ENCODE results near the gene MED8.

MED8 gene

DNA sequence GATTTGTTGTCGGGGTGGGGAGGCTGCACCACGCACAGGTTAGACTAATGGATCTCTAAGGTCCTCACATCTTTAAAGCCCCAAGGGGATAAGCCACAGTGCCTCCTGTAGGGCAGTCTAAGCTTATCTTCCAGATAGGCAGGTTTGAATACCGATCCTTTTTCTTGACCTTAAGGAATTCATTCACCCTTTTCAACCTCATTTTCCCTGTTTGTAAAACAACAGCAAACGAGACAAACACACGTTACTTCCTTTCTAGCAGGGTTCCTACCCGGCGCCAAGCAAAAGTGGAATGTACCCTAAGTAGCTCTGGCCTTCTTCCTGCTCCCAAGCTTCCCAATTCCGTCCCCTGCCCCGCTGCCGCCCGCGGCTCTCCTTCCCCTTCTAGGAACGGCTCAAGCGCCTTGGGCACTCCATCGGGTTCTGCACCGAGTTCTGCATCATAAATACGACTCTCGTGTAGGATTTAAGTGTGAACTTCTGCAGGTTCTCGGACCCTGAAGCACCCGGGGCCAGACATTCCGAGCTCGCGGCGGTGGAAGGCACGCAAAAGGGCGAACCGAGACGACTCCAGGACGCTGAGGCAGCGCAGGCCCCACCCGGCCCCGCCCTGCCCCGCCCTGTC, 31.4 kb downstream of the MED8 start:
- no peak for DNase-seq

DNA sequence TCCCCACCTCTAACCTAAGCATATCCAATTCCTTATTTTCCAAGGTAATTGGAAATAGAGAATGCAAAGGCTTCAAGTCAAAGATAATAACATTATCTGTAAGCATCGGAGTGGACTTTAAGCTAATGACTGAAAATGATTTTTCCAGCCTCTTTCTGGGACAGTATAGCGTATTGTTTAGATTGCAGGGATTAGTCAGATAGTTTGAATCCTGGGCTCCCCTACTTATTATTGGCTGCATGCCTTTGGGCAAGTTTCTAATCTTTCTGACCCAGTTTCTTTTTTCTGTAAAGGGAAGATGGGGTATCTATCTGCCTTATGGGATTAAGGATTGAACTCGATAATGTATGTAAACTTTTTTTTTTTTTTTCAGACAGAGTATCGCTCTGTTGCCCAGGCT, 32.3 kb downstream of the MED8 start:
- no peak for DNase-seq

DNA sequence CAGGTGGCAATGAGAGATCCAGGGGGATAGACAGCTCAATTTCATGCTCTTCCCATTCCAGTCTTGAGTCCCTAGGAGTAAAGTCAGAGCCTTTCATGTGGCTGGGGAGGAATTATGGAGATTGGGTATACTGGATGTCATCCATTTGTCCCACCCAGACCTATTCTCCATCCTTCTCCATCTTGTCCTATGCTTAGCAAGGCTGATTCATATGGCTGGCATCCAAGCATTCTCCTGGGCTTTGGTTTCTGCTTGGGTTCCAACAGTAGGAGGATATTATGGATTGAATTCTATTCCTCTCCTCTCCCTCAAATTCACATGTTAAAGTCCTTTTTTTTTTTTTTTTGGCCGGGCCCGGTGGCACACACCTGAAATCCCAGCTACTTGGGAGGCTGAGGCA, 34.7 kb downstream of the MED8 start:
- no peak for DNase-seq

DNA sequence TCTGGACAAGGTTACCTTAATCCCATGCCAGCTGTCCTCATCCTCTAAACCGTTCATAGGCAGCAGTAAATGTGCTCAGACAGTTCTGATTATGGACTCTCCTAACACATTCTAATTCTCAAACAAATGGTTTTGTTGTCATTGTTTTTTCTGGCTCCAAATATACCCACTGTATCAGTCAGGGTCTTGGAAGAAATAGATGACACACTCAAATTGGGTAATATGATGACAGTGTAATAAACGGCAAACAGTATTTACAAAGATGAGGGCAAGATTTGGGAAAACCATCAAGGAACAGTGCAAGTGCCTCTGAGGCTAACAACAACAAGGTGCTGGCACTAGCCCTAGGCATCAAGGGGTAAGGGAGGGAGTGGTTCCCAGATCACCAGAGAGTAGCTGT, 35.1 kb downstream of the MED8 start:
- DNase-seq, result no peak

DNA sequence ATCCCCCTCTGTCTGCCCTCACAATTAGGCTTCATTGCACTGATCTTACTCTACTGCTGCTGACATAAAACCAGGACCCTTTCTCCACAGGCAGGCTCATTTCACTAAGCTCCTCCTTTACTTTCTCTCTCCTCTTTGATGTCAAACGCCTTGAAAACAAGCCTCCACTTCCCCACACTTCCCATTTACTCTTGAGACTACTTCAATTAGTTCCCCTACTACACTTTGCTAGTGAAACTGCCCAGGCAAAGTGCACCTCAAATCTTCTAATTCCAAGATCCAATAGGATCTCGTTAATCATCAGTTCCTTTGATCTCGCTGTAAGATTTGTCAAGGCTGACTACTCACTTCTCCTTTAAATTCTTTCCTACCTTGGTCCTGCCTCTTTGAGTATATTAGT, 36.7 kb downstream of the MED8 start:
- DNase-seq, result no peak

DNA sequence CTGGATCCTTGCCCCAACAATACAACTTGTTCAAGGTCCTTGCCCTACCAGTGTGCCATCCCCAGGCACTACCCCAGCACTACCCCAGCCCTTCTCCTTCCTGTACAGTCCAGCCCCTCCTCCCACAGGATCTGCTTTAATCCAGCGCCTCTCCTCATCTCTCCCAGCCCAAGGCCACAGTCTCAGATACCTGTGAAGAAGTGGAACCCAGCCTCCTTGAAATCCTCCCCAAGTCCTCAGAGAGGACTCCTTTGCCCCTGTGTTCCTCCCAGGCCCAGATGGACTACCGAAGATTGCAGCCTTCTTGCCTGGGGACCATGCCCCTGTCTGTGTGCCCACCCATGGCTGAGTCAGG, 37.3 kb downstream of the MED8 start:
- no peak for DNase-seq

DNA sequence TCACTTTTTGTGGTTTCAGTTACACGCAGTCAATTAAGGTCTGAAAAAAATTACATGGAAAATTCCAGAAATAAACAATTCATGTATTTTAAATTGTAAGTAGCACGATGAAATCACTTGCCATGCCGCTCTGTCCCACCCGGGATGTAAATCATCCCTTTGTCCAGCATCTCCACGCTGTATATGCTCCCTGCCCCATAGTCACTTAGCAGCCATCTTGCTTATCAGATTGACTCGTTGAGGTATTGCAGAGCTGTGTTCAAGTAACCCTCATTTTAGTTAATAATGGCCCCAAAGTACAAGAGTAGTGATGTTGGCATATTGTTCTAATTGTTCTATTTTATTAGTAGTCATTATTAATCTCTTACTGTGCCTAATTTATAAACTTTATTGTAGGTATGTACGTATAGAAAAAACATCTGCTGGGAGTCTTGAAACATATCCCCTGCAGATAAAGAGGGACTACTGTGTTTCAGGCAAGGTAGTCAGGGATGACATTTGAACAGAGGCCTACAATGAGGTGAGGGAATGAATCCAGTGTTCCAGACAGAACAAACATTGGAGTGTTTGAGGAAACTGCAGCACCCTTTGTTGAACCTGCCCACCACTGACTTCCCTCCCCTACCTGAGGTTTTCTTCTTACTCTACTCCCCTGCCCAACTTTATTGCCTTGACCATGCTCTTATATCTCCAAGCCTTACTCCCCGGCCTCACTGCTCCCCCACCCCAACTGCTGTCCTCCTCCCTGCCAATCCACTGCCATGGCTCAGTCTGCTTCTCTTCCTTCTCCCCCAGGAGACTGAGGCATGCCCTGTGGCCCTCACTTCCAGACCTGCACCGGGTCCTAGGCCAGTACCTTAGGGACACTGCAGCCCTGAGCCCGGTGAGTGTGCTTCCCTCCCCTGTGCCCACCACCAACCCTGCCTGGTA, 37.9 kb downstream of the MED8 start:
- no peak for DNase-seq

DNA sequence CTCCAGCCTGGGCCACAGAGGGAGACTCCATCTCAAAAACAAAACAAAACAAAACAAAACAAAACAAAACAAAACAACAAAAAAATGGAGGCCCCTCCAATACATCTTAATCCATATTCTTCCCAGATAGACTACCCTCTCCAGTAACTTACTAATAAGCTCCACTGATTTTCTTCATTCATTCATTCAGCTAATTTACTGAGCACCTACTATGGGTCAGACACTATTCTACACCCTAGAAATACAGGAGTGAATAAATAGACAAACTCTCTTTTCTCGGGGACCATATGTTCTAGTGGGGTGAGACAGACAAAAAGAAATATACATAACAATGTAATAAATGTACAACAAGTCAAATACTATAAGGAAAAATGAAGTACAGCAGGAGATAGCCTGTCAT, 38.6 kb downstream of the MED8 start:
- DNase-seq, result no peak

DNA sequence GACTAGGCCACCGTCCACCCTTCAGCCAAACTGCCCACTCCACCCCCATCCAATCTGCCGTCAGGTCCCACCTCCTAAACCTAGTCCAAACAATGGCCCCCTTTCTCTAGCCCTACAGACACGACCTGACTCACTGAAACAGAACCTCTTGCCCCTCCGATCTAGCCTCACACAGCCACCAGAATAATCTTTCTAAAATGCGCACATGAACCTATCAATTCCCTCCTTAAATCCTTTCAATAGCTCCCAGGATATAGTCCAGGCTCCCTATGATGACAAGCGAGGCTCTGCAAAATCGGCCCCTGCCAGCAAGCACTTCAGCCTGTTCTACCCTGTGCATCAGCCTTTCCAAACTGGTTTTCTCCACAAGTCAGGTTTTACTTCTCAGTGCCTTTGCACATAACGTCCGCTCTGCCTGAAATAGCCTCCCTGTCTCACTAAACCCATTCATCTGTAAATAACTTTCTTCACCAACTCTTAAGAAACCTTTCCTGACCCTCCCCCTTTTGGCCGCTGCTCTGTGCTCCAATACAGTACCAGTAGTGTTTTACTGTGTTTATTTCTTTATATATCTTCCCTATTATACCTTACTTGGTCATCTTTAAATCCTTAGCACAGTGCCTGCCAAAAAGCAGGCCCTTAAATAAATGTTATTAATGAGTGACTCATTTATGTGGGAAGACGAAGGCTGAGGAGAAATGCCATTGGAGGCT, 39.9 kb downstream of the MED8 start:
- DNase-seq, result no peak

DNA sequence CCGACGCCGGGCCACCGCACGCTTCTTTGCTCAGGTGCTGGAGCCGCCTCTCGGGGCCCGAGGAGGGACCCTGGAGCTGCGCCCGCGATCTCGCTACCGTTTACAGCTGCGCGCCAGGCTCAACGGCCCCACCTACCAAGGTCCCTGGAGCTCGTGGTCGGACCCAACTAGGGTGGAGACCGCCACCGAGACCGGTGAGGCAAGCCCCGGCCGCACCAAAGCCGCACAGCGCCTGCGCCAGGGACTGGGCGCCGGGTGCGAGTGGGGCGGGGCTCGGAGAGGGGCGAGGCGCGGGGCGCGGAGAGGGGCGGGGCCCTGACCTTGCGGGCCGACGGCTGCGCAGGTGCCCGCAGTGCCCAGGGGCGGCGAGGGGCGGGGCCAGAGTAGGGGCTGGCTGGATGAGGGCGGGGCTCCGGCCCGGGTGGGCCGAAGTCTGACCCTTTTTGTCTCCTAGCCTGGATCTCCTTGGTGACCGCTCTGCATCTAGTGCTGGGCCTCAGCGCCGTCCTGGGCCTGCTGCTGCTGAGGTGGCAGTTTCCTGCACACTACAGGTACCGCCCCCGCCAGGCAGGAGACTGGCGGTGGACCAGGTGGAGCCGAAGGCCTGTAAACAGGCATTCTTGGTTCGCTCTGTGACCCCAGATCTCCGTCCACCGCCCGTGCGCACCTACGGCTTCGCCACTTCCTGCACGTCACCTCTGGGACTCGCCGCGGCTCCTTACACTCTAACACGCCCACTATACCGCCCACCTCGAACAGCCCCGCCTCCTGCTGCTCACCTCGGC, 40.6 kb downstream of the MED8 start:
- peak; percentile 40 for DNase-seq

DNA sequence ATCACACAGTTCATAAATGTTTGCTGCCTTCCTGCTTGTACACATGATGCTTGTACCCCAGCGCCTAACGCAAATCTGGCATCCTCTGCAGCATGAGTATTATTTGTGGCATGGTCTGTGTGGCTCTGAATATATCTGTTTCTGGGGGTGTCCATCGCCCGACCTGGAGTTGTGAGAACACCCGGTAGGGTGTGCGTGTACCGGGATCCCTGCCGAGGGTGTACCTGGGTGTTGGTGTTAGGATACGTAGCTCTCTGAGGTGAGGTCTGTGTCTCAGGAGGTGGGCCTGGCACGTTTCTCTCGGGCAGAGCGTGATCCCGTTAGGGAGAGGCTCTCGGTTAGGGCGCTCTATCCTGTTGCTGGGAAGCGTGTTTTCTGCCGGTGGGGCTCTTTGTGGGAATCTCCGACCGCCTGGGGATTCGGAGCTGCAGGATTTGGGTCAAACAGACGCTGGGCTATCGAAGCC, 41.2 kb downstream of the MED8 start:
- DNase-seq, result no peak

DNA sequence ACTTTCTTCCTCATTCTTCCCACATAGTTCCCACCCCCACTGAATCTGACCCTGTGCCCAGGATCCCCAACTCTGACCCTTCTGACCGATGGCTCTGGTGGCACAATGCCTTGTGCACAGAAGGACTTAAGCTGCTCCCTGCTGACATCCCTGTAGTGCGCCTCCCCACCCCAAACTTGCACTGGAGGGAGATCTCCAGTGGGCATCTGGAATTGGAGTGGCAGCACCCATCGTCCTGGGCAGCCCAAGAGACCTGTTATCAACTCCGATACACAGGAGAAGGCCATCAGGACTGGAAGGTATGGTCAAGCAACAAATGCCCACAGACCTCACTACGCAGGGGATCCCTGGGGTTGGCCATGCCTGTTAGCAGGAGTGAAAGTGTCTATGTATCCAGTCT, 43.0 kb downstream of the MED8 start:
- no peak for DNase-seq

DNA sequence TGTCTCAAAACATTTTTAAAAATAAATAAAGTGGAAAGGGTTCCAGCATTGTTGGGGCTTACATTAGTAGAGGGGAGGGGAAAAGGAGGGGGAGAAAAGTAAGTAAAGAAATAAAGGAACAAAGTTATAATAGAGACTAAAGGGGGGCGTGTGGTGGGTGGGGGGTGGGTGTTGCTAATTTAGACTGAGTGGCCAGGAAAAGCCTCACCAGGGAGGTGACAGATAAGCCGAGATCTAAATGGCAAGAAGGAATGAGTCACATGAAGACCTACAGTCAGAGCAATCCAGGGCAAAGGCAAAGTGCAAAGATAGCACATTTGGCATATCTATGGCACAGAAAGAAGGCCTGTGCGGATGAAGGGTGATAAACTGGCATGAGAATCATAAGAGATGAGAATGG, 44.5 kb downstream of the MED8 start:
- DNase-seq, result no peak

DNA sequence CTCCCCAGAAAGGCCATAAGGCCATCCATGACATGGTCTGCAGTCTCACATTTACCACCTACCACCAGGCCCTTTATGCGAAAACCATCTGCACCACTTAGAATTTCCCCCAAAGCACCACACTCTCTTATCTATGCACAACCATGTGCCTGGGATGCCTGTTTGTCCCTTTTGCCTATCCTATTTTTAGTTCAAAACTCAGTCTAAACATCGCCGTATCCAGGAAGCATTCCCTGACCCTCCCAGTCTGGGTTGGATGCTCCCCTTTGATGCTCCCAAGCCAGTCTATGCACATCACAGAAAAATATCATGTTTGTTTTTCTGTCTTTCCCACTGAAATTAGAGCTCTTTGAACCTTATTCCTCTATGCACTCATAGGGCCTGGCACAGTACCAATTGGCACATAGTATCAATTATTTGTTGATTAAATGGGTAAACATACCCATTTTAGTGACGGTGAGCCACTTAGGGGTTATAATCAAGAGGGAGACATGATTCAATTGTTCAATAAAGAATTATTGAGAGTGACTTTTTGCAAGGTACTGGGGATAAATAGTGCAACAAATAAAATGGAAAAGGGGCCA, 45.2 kb downstream of the MED8 start:
- no peak for DNase-seq

DNA sequence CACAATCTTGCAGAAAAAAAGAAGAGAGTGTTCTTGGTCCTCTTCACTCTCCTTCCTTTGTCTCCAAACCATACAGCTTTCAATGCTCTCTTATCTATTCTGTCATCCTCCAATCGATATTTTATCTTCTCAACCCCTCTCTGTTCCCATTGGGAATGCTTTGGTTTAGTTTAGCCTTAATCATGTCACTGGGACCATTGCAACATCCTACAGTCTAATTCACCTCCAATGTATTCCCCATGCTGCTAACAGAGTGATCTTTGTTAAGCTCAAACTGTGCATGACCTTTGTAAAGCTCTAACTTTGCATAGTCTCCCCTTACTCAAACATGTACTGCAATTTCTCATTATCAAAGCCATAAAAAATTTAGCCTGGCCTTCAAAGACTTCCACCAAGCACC, 49.0 kb downstream of the MED8 start:
- no peak for DNase-seq

DNA sequence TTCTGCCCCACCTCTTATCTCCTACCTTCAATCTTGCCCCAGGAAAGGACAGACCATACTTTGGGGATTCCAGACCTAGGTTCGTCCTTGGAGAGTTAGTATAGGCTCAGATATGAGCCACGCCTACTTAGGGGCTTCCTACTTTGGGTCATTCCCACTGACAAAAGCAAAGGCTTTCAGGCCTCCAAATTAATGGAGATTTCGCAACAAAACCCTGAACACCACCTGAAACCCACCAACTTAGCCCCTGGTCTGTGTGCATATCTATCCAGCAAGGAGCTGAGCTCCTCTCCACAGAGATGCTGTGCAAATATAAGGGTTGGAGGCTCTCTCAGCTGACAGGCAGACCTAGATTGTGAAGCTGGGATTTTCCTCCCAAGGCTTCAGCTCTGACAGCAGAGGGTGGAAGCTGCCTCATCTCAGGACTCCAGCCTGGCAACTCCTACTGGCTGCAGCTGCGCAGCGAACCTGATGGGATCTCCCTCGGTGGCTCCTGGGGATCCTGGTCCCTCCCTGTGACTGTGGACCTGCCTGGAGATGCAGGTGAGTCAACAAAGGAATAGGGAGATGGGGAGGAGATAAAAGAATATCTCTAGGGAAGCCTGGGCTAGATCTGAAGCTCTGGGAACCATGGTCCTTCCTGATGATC, 49.9 kb downstream of the MED8 start:
- no peak for DNase-seq

DNA sequence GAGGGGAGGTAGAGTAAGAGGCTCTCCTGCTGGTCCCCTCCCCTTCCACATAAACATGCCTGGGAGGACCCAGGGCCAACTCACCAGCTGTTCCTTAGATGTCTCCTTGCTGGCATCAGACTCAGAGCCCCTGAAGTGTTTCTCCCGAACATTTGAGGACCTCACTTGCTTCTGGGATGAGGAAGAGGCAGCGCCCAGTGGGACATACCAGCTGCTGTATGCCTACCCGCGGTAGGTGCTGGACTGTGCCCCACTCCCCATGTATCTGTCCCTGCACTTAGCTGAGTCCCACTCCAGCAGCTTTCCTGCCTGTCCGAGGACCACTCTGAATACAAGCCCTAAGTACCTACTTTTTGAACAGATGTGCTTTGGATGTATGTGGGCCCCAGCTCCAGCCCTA, 51.6 kb downstream of the MED8 start:
- DNase-seq, result no peak

DNA sequence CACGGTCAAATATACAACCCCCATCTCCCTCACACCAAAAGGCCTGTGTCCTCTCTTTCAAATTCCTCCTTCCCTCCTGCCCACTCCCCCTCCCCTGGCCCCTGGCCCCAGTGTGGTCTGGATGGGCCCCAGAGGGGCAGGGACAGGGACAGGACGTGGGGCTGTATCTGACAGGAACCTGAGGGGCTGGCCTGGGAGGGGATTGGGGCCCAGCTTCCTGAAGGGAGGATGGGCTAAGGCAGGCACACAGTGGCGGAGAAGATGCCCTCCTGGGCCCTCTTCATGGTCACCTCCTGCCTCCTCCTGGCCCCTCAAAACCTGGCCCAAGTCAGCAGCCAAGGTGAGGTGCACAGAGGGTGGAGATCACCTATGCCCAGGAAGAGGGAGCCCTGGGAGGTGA, 52.0 kb downstream of the MED8 start, which contains the start of gene MPL:
Gene MPL (plus strand): TSS at position 231 of the 400 bp plus-strand sequence. CDS start 31 bp downstream, at position 262.
- no peak for DNase-seq

DNA sequence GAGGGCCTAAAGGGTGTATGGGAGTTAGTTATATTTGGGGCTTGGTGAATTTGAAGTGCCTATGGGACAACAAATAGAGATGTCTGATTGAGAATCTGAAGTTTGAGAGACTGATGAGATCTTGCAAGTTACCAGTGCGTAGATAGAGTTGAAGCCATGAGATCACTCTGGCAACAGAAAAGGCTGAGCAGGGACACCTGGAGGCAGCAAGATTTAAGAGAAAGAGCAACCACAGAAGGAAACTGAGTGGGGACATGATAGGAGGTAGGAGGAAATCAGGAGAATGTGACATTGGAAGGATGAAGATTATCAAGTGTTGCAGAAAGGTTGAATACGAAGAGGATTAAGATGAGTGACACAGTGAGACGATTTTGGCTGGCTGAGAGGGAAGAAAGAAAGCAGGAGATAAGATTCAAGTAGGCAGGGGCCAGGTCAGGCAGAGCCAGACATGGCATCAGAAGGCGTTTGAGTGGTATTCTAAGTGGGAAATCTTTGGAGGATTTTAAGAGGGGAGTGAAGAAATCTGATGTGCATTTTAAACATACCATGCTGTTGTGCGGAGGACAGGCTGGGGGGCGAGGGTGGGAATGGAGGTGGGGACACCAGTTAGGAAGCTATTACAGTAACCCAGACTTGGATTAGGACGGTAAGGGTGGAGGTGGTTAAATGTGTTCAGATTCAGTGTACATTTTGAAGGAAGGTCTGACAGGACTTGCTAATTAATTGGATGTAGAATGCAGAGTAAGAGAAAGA, 55.0 kb downstream of the MED8 start:
- DNase-seq, result no peak
